Lung (tissue), 12 donors: Measurements from ENCODE around the gene ZNF48. TPM values are rescaled to one million over a fixed set of nuclear protein-coding genes. Genes with fewer than 3 reads are reported as not detected.

Experiments
- ATAC-seq: fragments of 200-7000 bp; cut with Tn5 transposase; one replicate; pipeline ENCODE4 v1.9.1; 2020; ENCODE audit warnings: moderate number of reproducible peaks; ENCODE audit not compliant: insufficient read depth, low FRiP score
- DNase-seq, 3 donors: peaks; one replicate each; pipeline ENCODE4 v3.0.0-alpha.2; 2013 to 2017
- H3K27ac ChIP-seq, 2 donors: one replicate each; pipeline ENCODE4 v1.5.1; 2013; ENCODE audit warnings: mild to moderate bottlenecking in 2 of 2, moderate library complexity in 2 of 2, control low read depth in 1 of 2, inconsistent platforms in 1 of 2, low read depth in 1 of 2, low read length in 1 of 2
- H3K27me3 ChIP-seq, 3 donors: one replicate each; pipeline ENCODE4 v1.5.1; 2013; ENCODE audit warnings: low read length in 2 of 3; ENCODE audit not compliant: control insufficient read depth in 3 of 3, insufficient read depth in 3 of 3
- H3K36me3 ChIP-seq, 4 donors: one replicate each; pipeline ENCODE4 v1.5.1; 2013; ENCODE audit warnings: low read length in 4 of 4, mild to moderate bottlenecking in 1 of 4, moderate library complexity in 1 of 4; ENCODE audit not compliant: control insufficient read depth in 4 of 4, insufficient read depth in 4 of 4
- H3K4me1 ChIP-seq, 5 donors: one replicate each; pipeline ENCODE4 v1.5.1; 2013; ENCODE audit warnings: low read length in 5 of 5, mild to moderate bottlenecking in 2 of 5, moderate library complexity in 1 of 5; ENCODE audit not compliant: control insufficient read depth in 5 of 5, insufficient read depth in 5 of 5
- H3K4me3 ChIP-seq: one replicate; pipeline ENCODE4 v1.5.1; 2013; ENCODE audit warnings: mild to moderate bottlenecking, control low read depth, moderate library complexity
- H3K9ac ChIP-seq, 2 donors: one replicate each; pipeline ENCODE4 v1.5.1; 2013; ENCODE audit warnings: low read length in 2 of 2, control low read depth in 1 of 2; ENCODE audit not compliant: insufficient read depth in 1 of 2
- H3K9me3 ChIP-seq, 4 donors: one replicate each; pipeline ENCODE4 v1.5.1; 2013; ENCODE audit warnings: low read length in 3 of 4, mild to moderate bottlenecking in 1 of 4, moderate library complexity in 1 of 4; ENCODE audit not compliant: control insufficient read depth in 4 of 4, insufficient read depth in 3 of 4
- CTCF ChIP-seq: IDR thresholded peaks from 2 replicates; pipeline ENCODE4 v1.5.1; 2012; ENCODE audit warnings: mild to moderate bottlenecking; ENCODE audit errors: control extremely low read depth, extremely low read depth
- WGBS, 2 donors: extraction: QIAGEN DNeasy Blood & Tissue Kit; methylation state at CpG; one replicate each; pipeline ENCODE4 v1.1.7; 2013; 5-methylcytosine and 5-hydroxymethylcytosine counted together
- polyA plus RNA-seq, 2 donors: library from polyadenylated mRNA; stranded (reverse); fragments of 200-250 nt; gene quantifications; one replicate each; pipeline ENCODE4 v1.2.1, GENCODE V29; 2013
- total RNA-seq, 2 donors: library from RNA; depleted of rRNA in 1 of 2; stranded (reverse); fragments of >200 nt in 1 of 2; gene quantifications; one replicate each; pipeline ENCODE4 v1.2.1, GENCODE V29; 2014 to 2021
- donor health status: control.
- donor health status: control.
- donor health status: Bipolar disorder and iron deficiency.
- donor health status: healthy.
- donor health status: DM: yes; HTN: yes; CAD: no.

The ZNF48 gene
- total and polyA plus RNA-seq, 4 donors: 4.2 to 8.0 (median 5.0) TPM

DNA sequence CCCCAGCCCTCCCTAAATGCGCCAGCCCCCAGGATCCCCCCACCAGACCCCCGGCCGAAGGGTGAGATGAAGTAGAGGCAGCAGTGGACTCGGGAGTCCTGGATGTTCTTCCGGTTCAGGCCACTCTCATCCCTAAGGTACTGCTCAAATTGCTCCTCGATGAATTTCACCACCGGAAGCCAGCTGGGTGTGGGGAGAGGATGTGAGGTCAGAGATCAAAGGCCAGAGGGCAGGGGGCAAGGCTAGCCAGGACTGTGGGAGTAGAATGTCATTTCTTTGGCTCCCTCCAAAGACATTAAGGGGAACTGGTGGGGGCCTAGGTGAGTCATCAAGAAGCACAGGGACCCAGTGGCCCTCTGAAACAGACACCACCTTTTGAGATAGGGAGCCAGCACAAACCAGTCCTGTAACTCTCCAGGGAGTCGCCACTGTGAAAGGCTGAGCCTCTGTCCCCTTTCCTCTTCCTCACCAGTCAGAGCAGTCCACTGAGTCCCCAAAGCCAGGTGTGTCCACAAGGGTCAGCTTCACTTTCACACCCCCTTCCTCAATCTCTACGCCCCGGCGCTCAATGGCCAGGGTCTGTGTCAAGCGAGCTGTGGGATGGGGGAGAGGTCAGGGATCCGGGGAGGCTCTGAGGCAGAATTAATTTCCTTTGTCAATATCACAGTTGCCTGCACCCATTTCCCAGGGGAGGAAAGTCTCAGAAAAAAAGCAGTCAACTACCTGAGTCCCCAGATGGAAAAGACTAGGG lies 13.8 kb upstream of the ZNF48 start:
- no peaks in the 10 kb centered on the region for H3K27me3 ChIP-seq
- TF ChIP-seq CTCF: no peak
- H3K27ac ChIP-seq: peak overlapping the region in 1 of 2 donors; percentile 21
- no peak overlapping the region for H3K4me3 ChIP-seq
- WGBS, 2 donors: 74 to 88% methylated on average over 13 of the region's 13 CpGs
- no peaks in the 10 kb centered on the region for H3K9me3 ChIP-seq
- no peaks in the 10 kb centered on the region for H3K36me3 ChIP-seq
- peaks cover 0 to 12% (median 5%) of the 10 kb centered on the region in 5 donors for H3K4me1 ChIP-seq
- DNase-seq (no peak), ATAC-seq (no peak)
- H3K9ac ChIP-seq: no peak overlapping the region

DNA sequence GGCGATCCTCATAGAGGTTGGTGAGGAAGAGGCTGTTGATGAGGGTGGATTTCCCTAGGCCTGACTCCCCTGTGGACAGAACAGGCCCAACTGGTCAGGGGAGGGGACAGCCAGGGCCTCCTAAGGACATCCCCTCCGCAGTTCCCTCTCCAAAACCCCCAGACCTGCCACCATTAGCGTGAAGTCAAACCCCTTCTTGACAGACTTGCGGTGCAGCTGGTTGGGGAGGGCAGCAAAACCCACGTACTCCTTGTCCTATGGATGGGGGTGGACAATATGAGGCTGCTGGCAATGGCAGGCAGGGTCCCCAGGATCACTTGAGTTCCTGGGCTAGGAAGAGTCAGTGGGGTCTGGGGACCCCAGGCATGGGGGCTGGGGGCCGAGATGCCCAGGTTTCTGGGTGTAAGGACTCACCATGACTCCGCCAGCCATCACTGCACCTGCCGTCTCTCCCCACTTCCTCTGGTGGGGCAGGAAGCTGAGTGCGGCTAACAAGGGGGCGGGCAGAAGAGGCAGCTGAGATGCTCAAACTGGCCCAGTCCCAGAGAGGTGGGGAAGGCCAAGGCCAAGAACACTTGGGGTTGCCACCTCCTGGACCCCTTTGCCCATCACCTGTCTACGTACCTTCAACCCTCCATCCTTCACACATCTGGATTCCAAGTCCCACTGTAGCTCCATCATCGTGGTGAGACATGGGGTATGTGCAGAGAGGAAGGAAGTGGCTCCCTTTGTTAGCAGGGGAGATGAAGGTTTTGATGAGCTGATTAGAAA lies 12.9 kb upstream of the ZNF48 start, which contains the start of gene SEPTIN1:
Gene SEPTIN1, minus strand, starts transcription at position 451 of the 771 bp plus-strand sequence. Its CDS starts 19 bp downstream, at position 432.
- DNase-seq (no peak), ATAC-seq (no peak)
- Histone ChIP-seq H3K4me3 (no peak within 1 kb of the TSS), H3K4me1 (peaks cover 0 to 12% (median 3%) of the 10 kb centered on the region in 5 donors), H3K27ac (peak within 1 kb of the TSS in 1 of 2 donors; percentile 21), H3K36me3 (no peaks in the 10 kb centered on the region), H3K27me3 (no peaks in the 10 kb centered on the region), H3K9ac (no peak within 1 kb of the TSS), H3K9me3 (no peaks in the 10 kb centered on the region)
- WGBS, 2 donors: 31 to 46% methylated on average over 12 of the region's 12 CpGs
- TF ChIP-seq CTCF: no peak

DNA sequence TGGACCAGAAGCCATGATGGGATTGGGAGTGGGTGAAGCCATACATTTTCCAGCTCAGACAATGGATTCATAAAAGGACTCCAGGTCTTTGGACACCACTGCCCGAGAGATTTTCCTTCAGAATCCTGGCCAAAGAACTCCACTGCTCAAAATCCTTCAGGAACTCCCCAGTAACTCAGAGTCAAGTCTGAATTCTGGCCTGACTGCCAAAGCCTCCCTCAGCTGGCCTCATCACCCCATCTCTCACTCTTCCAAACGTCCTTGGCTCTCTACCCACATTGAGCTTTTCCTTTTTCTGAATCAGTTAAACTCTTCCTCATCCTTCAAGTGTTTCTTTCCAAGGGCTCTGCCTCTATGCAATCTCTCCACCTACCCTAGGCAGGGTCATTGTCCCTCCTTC lies 11.7 kb upstream of the ZNF48 start:
- H3K27ac ChIP-seq: no peak overlapping the region
- no peaks in the 10 kb centered on the region for H3K9me3 ChIP-seq
- 52 to 54% methylated on average over 2 of the region's 2 CpGs for WGBS, 2 donors
- no peak for TF ChIP-seq CTCF
- no peaks in the 10 kb centered on the region for H3K27me3 ChIP-seq
- DNase-seq (peak in 2 of 3 donors; percentile 53 to 76), ATAC-seq (no peak)
- H3K4me3 ChIP-seq: no peak overlapping the region
- peaks cover 0 to 12% (median 3%) of the 10 kb centered on the region in 5 donors for H3K4me1 ChIP-seq
- no peaks in the 10 kb centered on the region for H3K36me3 ChIP-seq
- H3K9ac ChIP-seq: no peak overlapping the region
